Measurements from ENCODE around the gene COL4A2.

DNA sequence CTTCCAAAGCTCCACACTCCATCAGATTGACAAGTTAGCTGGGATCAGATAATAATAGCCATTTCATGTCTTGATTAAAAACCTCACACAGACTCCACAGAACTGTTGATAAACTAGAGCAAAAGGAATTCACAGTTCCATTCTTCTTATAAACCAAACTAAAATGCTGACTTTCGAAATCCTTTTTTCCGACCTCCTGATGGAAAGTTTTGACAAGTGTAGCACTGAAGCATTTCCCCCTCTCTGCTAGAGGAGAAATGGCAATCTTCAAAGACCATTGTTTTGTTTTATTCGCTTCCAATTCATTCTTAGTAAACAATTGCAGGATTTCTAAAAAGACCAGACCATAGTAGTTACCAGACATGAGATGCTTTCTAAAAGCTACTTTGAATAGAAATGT lies 58.8 kb downstream of the COL4A2 start:
- TF ChIP-seq, protein P1, sequence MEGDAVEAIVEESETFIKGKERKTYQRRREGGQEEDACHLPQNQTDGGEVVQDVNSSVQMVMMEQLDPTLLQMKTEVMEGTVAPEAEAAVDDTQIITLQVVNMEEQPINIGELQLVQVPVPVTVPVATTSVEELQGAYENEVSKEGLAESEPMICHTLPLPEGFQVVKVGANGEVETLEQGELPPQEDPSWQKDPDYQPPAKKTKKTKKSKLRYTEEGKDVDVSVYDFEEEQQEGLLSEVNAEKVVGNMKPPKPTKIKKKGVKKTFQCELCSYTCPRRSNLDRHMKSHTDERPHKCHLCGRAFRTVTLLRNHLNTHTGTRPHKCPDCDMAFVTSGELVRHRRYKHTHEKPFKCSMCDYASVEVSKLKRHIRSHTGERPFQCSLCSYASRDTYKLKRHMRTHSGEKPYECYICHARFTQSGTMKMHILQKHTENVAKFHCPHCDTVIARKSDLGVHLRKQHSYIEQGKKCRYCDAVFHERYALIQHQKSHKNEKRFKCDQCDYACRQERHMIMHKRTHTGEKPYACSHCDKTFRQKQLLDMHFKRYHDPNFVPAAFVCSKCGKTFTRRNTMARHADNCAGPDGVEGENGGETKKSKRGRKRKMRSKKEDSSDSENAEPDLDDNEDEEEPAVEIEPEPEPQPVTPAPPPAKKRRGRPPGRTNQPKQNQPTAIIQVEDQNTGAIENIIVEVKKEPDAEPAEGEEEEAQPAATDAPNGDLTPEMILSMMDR (IDR thresholded peaks at IDR 0.05), result no peak
- TF ChIP-seq POLR2A (IDR thresholded peaks at IDR 0.05), result no peak
